A549 (cell line): ENCODE data around the gene LGR4.

ENCODE experiments used
- ESRRA ChIP-seq: fragments of 150-350 bp; IDR thresholded peaks from 2 replicates; pipeline ENCODE4 v1.6.1; 2014; ENCODE audit warnings: mild to moderate bottlenecking, low read length, borderline replicate concordance
- JUN ChIP-seq, 2 experiments: fragments of >200 bp; sonication (Bioruptor Twin); formaldehyde crosslinking; IDR thresholded peaks; 2 replicates in 1 of 2; 3 replicates in 1 of 2; pipeline ENCODE4 v1.6.1; 2016 to 2017
- PBX3 ChIP-seq: IDR thresholded peaks from 2 replicates; pipeline ENCODE4 v1.6.1; 2012
- RAD21 ChIP-seq, 2 experiments: fragments of >200 bp in 1 of 2; sonication (Bioruptor Twin) in 1 of 2; formaldehyde crosslinking in 1 of 2; IDR thresholded peaks in 1 of 2; conservative IDR thresholded peaks in 1 of 2; 2 replicates in 1 of 2; 3 replicates in 1 of 2; pipeline ENCODE4 v1.6.1; 2012 to 2018; ENCODE audit warnings: inconsistent platforms in 1 of 2
- TFCP2L1 ChIP-seq: fragments of 250-450 bp; sonication (Bioruptor Pico); IDR thresholded peaks from 2 replicates; pipeline ENCODE4 v1.5.0; 2021; ENCODE audit warnings: mild to moderate bottlenecking
- ZFP36 ChIP-seq: fragments of 450-650 bp; IDR thresholded peaks from 2 replicates; pipeline ENCODE4 v1.6.1; 2014; ENCODE audit warnings: borderline replicate concordance; ENCODE audit not compliant: partially characterized antibody
- TF ChIP-seq, protein P1 (sequence below): fragments of >200 bp; sonication (Bioruptor Twin); formaldehyde crosslinking; IDR thresholded peaks from 3 replicates; pipeline ENCODE4 v1.5.1; 2016

DNA sequence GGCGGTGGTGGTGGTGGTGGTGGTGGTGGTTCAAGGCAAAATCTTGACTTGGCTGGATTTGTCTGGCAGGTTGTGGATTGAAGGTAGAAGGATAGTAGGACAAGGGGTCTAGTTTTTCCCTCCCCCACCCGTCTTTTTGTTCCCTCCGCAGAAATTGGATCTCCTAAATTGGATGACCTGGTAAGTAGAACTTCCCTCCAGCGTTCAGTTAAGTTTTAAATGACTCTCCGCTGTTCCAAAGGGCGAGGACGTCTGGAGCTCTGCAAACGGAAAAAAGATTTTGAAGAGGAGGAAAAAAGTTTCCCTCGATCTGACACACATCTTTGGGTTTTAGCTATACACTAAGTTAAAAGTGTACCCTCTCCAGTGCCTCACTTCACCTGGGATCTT is 422 bp upstream of the LGR4 start:
- TF ChIP-seq JUN (IDR thresholded peaks at IDR 0.05) (no peak), ESRRA (no peak), RAD21 (conservative IDR thresholded peaks at IDR 0.05 in 1 of 2, IDR thresholded peaks at IDR 0.05 in 1 of 2) (no peak), ZFP36 (no peak), TFCP2L1 (CRISPR knock-in tag) (no peak), PBX3 (no peak)
- TF ChIP-seq, protein P1, sequence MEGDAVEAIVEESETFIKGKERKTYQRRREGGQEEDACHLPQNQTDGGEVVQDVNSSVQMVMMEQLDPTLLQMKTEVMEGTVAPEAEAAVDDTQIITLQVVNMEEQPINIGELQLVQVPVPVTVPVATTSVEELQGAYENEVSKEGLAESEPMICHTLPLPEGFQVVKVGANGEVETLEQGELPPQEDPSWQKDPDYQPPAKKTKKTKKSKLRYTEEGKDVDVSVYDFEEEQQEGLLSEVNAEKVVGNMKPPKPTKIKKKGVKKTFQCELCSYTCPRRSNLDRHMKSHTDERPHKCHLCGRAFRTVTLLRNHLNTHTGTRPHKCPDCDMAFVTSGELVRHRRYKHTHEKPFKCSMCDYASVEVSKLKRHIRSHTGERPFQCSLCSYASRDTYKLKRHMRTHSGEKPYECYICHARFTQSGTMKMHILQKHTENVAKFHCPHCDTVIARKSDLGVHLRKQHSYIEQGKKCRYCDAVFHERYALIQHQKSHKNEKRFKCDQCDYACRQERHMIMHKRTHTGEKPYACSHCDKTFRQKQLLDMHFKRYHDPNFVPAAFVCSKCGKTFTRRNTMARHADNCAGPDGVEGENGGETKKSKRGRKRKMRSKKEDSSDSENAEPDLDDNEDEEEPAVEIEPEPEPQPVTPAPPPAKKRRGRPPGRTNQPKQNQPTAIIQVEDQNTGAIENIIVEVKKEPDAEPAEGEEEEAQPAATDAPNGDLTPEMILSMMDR, result no peak
